ENCODE measurements around the gene ADCK1. TPM values are rescaled to one million over a fixed set of nuclear protein-coding genes. Genes with fewer than 3 reads are reported as not detected.

The ADCK1 gene
- total RNA-seq, 1 donor from 2014 or later, result 10.8 TPM

- Histone ChIP-seq H3K9me3 (no peaks in the 10 kb centered on the region), H3K4me1 (no peaks in the 10 kb centered on the region), H3K27me3 (no peaks in the 10 kb centered on the region), H3K4me3 (no peak overlapping the region), H3K27ac (no peak overlapping the region), H3K36me3 (peaks cover 0 to 11% of the 10 kb centered on the region in 2 donors)
- DNase-seq (ENCODE audit: extremely low spot score in 2 of 2), result no peak
- intact Hi-C loops (cut with DNase I), result no loop called here
- TF ChIP-seq POLR2AphosphoS5 (IDR thresholded peaks at IDR 0.05; ENCODE audit: insufficient read depth in 1 of 2, low read depth in 1 of 2), result no peak
- no peak for TF ChIP-seq CTCF (IDR thresholded peaks at IDR 0.05)
- no peak for TF ChIP-seq POLR2A (IDR thresholded peaks at IDR 0.05)
Observed at GRCh38 chr14:77825895-77826519, 26.1 kb downstream of the ADCK1 start.

GRCh38 chr14:77830692-77831091 is 30.8 kb downstream of the ADCK1 start:
- no peaks in the 10 kb centered on the region for H3K4me1 ChIP-seq
- H3K27ac ChIP-seq, result no peak overlapping the region
- no peak for DNase-seq (ENCODE audit: extremely low spot score in 2 of 2)
- peaks cover 0 to 7% of the 10 kb centered on the region in 2 donors for H3K36me3 ChIP-seq
- intact Hi-C loops (cut with DNase I), result no loop called here
- no peaks in the 10 kb centered on the region for H3K27me3 ChIP-seq
- H3K9me3 ChIP-seq, result no peaks in the 10 kb centered on the region
- H3K4me3 ChIP-seq, result no peak overlapping the region
- TF ChIP-seq POLR2A (IDR thresholded peaks at IDR 0.05) (no peak), CTCF (IDR thresholded peaks at IDR 0.05) (no peak), POLR2AphosphoS5 (IDR thresholded peaks at IDR 0.05; ENCODE audit: insufficient read depth in 1 of 2, low read depth in 1 of 2) (no peak)

- intact Hi-C loops (cut with DNase I), result no loop called here
- H3K27me3 ChIP-seq, result no peaks in the 10 kb centered on the region
- no peak overlapping the region for H3K27ac ChIP-seq
- DNase-seq (ENCODE audit: extremely low spot score in 2 of 2), result no peak
- no peak overlapping the region for H3K4me3 ChIP-seq
- no peaks in the 10 kb centered on the region for H3K9me3 ChIP-seq
- TF ChIP-seq POLR2A (IDR thresholded peaks at IDR 0.05) (no peak), CTCF (IDR thresholded peaks at IDR 0.05) (no peak), POLR2AphosphoS5 (IDR thresholded peaks at IDR 0.05; ENCODE audit: insufficient read depth in 1 of 2, low read depth in 1 of 2) (no peak)
- peaks cover 0 to 7% of the 10 kb centered on the region in 2 donors for H3K36me3 ChIP-seq
- no peaks in the 10 kb centered on the region for H3K4me1 ChIP-seq
Observed at GRCh38 chr14:77832297-77832696, 32.4 kb downstream of the ADCK1 start.

- no peak for DNase-seq (ENCODE audit: extremely low spot score in 2 of 2)
- Histone ChIP-seq H3K4me1 (no peaks in the 10 kb centered on the region), H3K36me3 (no peaks in the 10 kb centered on the region), H3K27me3 (no peaks in the 10 kb centered on the region), H3K9me3 (no peaks in the 10 kb centered on the region), H3K27ac (no peak overlapping the region), H3K4me3 (no peak overlapping the region)
- intact Hi-C loops (cut with DNase I), result no loop called here
- TF ChIP-seq CTCF (IDR thresholded peaks at IDR 0.05) (no peak), POLR2AphosphoS5 (IDR thresholded peaks at IDR 0.05; ENCODE audit: insufficient read depth in 1 of 2, low read depth in 1 of 2) (no peak), POLR2A (IDR thresholded peaks at IDR 0.05) (no peak)
Observed at GRCh38 chr14:77837926-77838325, 38.0 kb downstream of the ADCK1 start.

- intact Hi-C loops (cut with DNase I), result no loop called here
- no peak for DNase-seq (ENCODE audit: extremely low spot score in 2 of 2)
- no peak overlapping the region for H3K27ac ChIP-seq
- H3K36me3 ChIP-seq, result no peaks in the 10 kb centered on the region
- H3K4me1 ChIP-seq, result no peaks in the 10 kb centered on the region
- TF ChIP-seq POLR2AphosphoS5 (IDR thresholded peaks at IDR 0.05; ENCODE audit: insufficient read depth in 1 of 2, low read depth in 1 of 2) (no peak), POLR2A (IDR thresholded peaks at IDR 0.05) (no peak), CTCF (IDR thresholded peaks at IDR 0.05) (no peak)
- H3K9me3 ChIP-seq, result no peaks in the 10 kb centered on the region
- H3K4me3 ChIP-seq, result no peak overlapping the region
- H3K27me3 ChIP-seq, result no peaks in the 10 kb centered on the region
Observed at GRCh38 chr14:77838831-77839511, 39.1 kb downstream of the ADCK1 start.

Data from vagina (tissue), 2 donors.